Nephron (organoid): ENCODE measurements around the gene CYP11A1.

Experiments
- H3K27ac Mint-ChIP-seq, 3 experiments: 2 replicates each; pipeline ENCODE4 v1.8.0; 2020; ENCODE audit warnings: mixed read lengths in 3 of 3, mild to moderate bottlenecking in 2 of 3, moderate library complexity in 1 of 3
- H3K27me3 Mint-ChIP-seq: 2 replicates; pipeline ENCODE4 v1.8.0; 2021; ENCODE audit warnings: low read depth, mild to moderate bottlenecking, moderate library complexity, mixed read lengths
- H3K36me3 Mint-ChIP-seq: 2 replicates; pipeline ENCODE4 v1.8.0; 2020; ENCODE audit warnings: low read depth, mixed read lengths
- H3K4me1 Mint-ChIP-seq: 2 replicates; pipeline ENCODE4 v1.8.0; 2020; ENCODE audit warnings: mixed read lengths
- H3K4me3 Mint-ChIP-seq, 3 experiments: 2 replicates each; pipeline ENCODE4 v1.8.0; 2020; ENCODE audit warnings: mild to moderate bottlenecking in 3 of 3, mixed read lengths in 3 of 3, moderate library complexity in 2 of 3
- H3K9me3 Mint-ChIP-seq: 2 replicates; pipeline ENCODE4 v1.8.0; 2020; ENCODE audit warnings: mixed read lengths
- TF ChIP-seq, protein P1 (sequence below), 3 experiments: fragments of 200-600 bp; sonication (generic); IDR thresholded peaks; one replicate each; pipeline ENCODE4 v1.5.0; 2021; ENCODE audit warnings: antibody characterized with exemption in 3 of 3; ENCODE audit not compliant: unreplicated experiment in 3 of 3

CYP11A1 gene

DNA sequence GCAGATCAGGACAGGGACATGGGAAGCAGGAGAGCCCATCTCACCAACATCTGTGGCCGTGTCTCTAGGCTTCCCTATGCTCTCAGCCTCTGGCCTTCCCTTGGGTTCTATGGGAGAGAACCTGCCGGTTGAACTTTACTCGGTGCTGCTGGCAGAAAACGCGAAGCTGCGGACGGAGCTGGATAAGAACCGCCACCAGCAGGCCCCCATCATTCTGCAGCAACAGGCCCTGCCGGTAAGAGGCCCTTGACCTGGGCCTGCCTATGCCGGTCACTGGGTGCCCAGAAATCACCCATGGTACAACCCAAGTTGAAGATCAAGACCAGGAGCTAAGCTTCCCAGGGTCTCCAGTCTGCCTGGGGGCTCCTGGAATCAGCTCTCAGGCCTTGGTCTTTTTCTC is 34.8 kb downstream of the CYP11A1 start:
- no peak overlapping the region for H3K27ac Mint-ChIP-seq
- no peak overlapping the region for H3K4me3 Mint-ChIP-seq
- TF ChIP-seq, protein P1, sequence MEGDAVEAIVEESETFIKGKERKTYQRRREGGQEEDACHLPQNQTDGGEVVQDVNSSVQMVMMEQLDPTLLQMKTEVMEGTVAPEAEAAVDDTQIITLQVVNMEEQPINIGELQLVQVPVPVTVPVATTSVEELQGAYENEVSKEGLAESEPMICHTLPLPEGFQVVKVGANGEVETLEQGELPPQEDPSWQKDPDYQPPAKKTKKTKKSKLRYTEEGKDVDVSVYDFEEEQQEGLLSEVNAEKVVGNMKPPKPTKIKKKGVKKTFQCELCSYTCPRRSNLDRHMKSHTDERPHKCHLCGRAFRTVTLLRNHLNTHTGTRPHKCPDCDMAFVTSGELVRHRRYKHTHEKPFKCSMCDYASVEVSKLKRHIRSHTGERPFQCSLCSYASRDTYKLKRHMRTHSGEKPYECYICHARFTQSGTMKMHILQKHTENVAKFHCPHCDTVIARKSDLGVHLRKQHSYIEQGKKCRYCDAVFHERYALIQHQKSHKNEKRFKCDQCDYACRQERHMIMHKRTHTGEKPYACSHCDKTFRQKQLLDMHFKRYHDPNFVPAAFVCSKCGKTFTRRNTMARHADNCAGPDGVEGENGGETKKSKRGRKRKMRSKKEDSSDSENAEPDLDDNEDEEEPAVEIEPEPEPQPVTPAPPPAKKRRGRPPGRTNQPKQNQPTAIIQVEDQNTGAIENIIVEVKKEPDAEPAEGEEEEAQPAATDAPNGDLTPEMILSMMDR (IDR thresholded peaks at IDR 0.05; ENCODE audit: unreplicated experiment in 3 of 3): no peak
- H3K27me3 Mint-ChIP-seq: peaks cover 6% of the 10 kb centered on the region
- no peaks in the 10 kb centered on the region for H3K9me3 Mint-ChIP-seq
- H3K36me3 Mint-ChIP-seq: no peaks in the 10 kb centered on the region
- H3K4me1 Mint-ChIP-seq: no peaks in the 10 kb centered on the region

DNA sequence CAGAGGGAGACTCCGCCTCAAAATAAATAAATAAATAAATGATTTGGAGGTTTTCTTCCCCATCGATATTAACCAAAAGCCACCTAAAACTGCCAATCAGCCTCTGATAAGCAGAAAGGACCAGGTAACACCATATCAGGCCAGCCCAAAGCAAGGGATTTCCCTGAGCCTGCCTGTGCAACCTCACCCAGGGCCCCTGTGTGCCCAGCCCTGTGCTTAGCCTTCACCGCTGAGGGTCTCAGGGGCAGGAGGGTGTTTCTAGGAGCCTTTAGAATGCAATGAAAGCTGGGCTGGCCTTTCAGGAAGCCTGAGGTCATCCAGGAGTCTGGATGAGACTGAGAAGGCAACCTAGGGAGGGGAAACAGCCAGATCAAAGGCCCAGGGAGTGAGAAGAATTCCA is 35.4 kb downstream of the CYP11A1 start:
- TF ChIP-seq, protein P1 (IDR thresholded peaks at IDR 0.05; ENCODE audit: unreplicated experiment in 3 of 3): no peak
- Mint-ChIP-seq H3K9me3 (no peaks in the 10 kb centered on the region), H3K27me3 (peaks cover 6% of the 10 kb centered on the region), H3K36me3 (no peaks in the 10 kb centered on the region), H3K27ac (no peak overlapping the region), H3K4me1 (no peaks in the 10 kb centered on the region), H3K4me3 (no peak overlapping the region)

DNA sequence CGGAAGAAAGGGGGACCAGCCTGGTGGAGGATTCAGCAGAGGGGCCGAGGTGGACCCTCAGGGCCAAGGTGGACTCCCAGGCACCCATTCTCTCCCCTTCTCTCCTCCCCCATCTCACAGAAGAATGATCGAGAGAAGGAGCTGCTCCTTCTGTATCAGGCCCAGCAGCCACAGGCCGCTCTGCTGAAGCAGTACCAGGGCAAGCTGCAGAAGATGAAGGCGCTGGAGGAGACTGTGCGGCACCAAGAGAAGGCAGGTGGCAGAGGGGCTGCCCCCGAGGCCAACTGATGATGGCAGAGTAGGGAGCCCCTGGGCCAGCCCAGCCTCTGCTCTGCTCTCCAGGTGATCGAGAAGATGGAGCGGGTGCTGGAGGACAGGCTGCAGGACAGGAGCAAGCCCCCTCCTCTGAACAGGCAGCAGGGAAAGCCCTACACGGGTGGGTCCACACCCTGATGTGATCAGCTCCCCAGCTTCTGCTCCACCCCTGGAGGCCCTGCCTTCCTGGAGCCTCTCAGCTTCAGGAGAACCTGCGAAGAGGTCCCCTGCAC is 36.5 kb downstream of the CYP11A1 start:
- TF ChIP-seq, protein P1 (IDR thresholded peaks at IDR 0.05; ENCODE audit: unreplicated experiment in 3 of 3): no peak
- H3K4me1 Mint-ChIP-seq: no peaks in the 10 kb centered on the region
- H3K9me3 Mint-ChIP-seq: no peaks in the 10 kb centered on the region
- peaks cover 9% of the 10 kb centered on the region for H3K27me3 Mint-ChIP-seq
- no peak overlapping the region for H3K4me3 Mint-ChIP-seq
- H3K27ac Mint-ChIP-seq: no peak overlapping the region
- no peaks in the 10 kb centered on the region for H3K36me3 Mint-ChIP-seq

DNA sequence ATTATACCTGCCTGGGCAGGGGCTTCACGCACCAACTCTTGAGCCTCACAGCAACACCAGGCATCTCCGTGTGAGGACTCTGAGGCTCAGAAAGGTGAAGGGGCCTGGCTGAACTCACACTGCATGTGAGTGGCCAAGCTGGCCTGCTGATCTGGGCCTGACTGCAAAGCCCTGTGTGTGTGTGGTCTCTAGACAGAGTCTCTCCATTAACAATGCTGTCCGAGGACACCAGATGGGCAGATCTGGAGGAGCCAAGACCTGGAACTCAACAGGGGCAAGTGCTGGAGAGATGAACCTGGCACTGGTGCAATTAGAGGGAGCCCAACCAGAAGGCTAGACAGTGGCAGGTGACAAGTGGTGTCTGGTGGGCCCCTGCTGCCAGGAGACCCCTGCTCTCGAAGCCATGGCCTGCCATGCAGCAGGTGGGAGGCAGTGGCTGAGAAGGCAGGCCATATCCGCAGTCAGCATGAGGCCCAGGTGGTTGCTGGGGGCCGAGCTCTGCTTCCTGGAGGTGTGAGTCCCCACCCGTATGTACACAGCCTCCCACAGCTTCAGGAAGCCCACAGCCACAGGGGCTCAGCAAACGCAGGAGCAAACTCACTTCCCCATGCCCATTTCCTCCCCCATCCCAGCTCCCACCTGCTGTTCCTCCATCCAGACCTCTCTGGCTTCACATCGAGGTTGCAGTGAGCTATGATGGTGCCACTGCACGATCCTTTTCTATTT is 39.0 kb downstream of the CYP11A1 start:
- TF ChIP-seq, protein P1 (IDR thresholded peaks at IDR 0.05; ENCODE audit: unreplicated experiment in 3 of 3): no peak
- Mint-ChIP-seq H3K4me3 (no peak overlapping the region), H3K27me3 (peaks cover 4% of the 10 kb centered on the region), H3K36me3 (no peaks in the 10 kb centered on the region), H3K27ac (no peak overlapping the region), H3K4me1 (no peaks in the 10 kb centered on the region), H3K9me3 (no peaks in the 10 kb centered on the region)

DNA sequence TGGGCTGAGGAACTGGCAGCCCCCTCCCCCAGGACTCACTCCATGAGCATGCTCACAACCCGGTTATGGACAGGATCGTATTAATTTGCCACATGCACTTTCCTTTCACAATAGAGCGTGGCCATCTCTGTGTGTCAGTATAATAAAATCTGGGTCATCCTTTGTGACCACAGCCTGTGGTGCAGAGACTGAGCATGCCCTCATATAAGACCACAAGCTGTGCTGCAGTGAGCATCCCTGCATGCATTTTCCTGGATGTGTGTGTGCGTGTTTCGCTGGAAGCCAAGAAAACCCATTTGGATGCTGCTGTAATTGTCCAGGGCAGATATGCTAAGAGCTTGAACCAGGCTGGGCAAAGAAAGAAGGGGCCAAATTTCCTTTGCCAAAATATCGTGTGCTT is 39.7 kb downstream of the CYP11A1 start:
- peaks cover 7% of the 10 kb centered on the region for H3K27me3 Mint-ChIP-seq
- H3K27ac Mint-ChIP-seq: no peak overlapping the region
- H3K36me3 Mint-ChIP-seq: no peaks in the 10 kb centered on the region
- TF ChIP-seq, protein P1 (IDR thresholded peaks at IDR 0.05; ENCODE audit: unreplicated experiment in 3 of 3): no peak
- H3K4me1 Mint-ChIP-seq: no peaks in the 10 kb centered on the region
- no peaks in the 10 kb centered on the region for H3K9me3 Mint-ChIP-seq
- no peak overlapping the region for H3K4me3 Mint-ChIP-seq

DNA sequence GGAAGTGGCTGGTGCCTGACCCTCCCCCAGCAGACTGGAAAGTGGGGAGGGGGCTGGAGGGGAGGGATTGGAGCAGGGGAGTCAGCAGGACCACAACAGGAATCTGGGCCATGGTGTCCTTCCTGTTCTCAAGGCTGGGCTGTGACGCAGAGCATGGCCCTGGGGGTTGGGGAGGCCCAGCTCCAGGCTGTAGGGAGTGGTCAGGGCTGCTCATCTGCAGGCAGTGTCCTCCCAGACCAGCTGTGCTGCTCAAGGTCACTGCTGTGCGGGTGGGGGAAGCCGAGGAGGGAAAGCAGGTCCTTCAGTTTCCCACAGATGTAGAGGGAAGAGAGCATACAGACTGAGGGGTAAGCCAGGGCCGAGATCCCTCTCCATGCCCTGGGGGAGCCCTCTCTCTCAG is 40.7 kb downstream of the CYP11A1 start:
- Mint-ChIP-seq H3K36me3 (no peaks in the 10 kb centered on the region), H3K4me3 (no peak overlapping the region), H3K4me1 (no peaks in the 10 kb centered on the region), H3K27ac (no peak overlapping the region), H3K9me3 (no peaks in the 10 kb centered on the region), H3K27me3 (peaks cover 9% of the 10 kb centered on the region)
- TF ChIP-seq, protein P1 (IDR thresholded peaks at IDR 0.05; ENCODE audit: unreplicated experiment in 3 of 3): no peak
